CD4-positive, alpha-beta T cell treated with Interleukin-4 for 1 hour (primary cell): Measurements from ENCODE around the gene AUP1.
A peak's percentile ranks its signal among the peaks of the same experiment; 100 is the strongest.
"Not testable (repeated sequence)": the region's sequence is repeated elsewhere in the genome, so short reads cannot be mapped to it uniquely, and the experiment has no call there.

Experiments used
- DNase-seq, 2 donors: peaks; one replicate each; pipeline ENCODE4 v3.0.0-alpha.2; 2020 to 2022

AUP1 gene, protein sequence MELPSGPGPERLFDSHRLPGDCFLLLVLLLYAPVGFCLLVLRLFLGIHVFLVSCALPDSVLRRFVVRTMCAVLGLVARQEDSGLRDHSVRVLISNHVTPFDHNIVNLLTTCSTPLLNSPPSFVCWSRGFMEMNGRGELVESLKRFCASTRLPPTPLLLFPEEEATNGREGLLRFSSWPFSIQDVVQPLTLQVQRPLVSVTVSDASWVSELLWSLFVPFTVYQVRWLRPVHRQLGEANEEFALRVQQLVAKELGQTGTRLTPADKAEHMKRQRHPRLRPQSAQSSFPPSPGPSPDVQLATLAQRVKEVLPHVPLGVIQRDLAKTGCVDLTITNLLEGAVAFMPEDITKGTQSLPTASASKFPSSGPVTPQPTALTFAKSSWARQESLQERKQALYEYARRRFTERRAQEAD

DNA sequence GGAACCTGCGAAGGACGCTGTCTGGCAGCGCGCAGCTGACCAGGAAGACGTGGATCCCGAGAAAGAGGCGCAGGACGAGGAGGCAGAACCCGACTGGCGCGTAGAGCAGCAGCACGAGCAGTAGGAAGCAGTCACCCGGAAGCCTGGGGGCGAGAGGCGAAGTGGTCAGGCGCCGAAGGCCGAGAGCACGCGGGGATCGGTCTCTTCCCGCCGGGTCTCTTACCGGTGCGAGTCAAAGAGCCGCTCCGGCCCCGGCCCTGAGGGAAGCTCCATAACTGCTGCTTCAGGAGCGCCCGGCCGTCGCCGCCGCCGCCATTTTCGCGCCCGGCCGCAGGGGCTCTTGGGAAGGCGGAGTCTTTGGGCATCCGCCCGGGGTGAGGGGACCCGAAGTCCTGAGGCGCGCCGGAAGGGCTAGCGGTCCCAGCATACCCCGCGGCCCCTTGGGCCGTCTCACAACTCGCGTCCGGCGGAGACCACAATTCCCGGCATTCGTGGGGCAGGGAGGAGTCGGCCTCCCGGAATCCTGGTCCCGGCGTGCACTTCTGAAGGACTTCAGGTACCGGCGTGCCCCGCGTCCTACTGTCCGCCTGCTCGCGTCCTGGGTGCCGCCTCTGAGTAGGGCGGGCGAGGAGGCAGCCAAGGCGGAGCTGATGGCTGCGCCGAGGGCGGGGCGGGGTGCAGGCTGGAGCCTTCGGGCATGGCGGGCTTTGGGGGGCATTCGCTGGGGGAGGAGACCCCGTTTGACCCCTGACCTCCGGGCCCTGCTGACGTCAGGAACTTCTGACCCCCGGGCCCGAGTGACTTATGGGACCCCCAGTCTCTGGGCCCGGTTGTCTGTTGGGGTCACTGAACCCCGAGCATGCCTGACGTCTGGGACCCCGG, at the start of gene AUP1, which contains the start of gene HTRA2:
Gene AUP1, minus strand, starts transcription at position 350 of the 882 bp plus-strand sequence. Its CDS starts 77 bp downstream, at position 273.
Gene HTRA2, plus strand, starts transcription at position 577 of the 882 bp plus-strand sequence. Its CDS starts 74 bp downstream, at position 651.
- DNase-seq: peak; percentile 90 to 95

- no peak for DNase-seq
These were observed 48.9 kb upstream of the AUP1 start for GRCh38 chr2:74578408-74578807.

GRCh38 chr2:74577448-74577847, 47.9 kb upstream of the AUP1 start:
- no peak for DNase-seq

DNA sequence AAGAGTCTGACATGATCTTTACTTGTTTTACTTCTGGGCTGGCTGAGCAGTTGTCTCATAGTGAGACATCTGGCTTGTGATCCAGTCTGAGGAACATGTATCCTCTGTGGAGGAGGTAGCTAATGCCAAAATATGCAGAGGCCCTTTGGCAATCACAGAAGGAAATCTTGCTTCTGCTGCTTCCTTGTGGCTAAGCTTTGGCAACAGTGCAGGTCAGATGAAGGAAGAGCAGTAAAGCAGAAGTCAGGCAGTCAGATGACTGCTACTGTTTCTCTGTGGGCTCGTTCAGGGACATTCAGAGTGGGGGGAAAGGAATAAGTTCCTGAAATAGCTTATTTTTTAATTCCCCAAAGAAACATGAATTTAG, 47.3 kb upstream of the AUP1 start:
- no peak for DNase-seq

DNA sequence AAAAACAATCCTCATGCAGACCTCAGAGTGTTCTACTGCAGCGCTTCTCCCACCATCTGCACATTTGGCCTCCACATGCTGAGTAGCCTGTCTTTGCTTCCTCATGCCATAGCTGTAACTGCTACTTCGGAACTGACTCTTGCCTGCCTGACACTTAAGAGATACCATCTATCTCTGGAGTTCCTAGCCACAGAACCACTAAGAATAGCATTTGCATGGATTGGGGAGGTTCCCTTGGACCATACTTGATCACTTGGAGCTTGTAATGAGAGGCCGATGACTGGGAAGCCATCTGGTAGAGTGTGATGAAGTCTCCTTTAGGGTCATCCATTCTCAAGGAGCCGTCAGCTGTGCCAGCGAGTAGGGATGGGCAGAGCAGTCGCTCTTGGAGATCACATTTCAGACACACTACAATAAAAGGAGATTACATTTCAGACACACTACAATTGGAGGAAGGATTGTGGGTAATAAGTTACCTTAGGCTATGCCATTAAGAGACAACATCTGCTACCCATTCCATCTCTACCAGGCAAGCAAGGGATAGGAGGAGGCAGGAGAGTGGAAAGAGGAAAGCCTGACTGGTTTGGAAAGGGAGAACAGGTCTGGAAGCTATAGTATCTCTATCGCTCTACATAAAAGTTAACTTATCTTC, 46.8 kb upstream of the AUP1 start:
- DNase-seq: no peak

GRCh38 chr2:74575320-74575719, 45.8 kb upstream of the AUP1 start:
- DNase-seq: no peak

- DNase-seq: peak; percentile 40 to 48
These were observed 44.4 kb upstream of the AUP1 start for GRCh38 chr2:74573747-74574562.

GRCh38 chr2:74572178-74572925, 42.8 kb upstream of the AUP1 start:
- no peak for DNase-seq

GRCh38 chr2:74571058-74571457, 41.6 kb upstream of the AUP1 start:
- no peak for DNase-seq

DNA sequence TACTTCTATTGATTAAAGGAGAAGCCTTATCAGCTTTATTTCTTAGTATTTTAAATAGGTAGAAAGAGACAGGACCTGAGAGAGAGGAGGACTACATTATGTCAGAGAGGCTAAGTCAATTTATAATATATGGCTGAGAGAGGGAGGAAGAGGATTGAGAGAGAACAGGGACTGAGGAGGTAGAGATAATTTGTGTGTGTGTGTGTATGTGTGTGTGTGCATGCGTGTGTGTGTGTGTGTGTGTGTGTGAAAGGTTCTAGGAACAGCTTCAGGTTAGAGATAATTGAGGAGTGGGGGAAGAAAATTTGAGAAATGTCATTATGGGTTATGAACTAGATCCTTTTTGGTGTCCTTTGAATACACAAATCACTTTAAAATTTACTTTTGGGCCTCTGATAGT, 40.2 kb upstream of the AUP1 start:
- DNase-seq: no peak

- DNase-seq: no peak
These were observed 38.4 kb upstream of the AUP1 start for GRCh38 chr2:74567881-74568280.

DNA sequence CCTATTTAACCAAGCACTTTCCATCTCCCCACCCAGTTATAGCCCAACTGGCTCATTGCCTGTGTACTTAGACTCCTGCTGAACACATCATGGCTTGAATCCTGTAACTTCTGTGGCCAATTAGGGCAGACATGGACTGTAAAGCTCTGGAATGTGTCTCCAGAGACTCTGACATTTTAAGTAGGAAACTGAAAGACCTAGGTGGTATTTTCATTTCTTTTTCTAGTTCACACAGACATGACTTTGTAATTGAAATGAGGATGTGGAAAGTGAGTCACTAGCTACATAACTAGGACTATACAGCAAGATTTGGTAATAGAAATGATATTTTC, 37.2 kb upstream of the AUP1 start:
- no peak for DNase-seq

GRCh38 chr2:74566076-74566753, 36.7 kb upstream of the AUP1 start:
- no peak for DNase-seq

DNA sequence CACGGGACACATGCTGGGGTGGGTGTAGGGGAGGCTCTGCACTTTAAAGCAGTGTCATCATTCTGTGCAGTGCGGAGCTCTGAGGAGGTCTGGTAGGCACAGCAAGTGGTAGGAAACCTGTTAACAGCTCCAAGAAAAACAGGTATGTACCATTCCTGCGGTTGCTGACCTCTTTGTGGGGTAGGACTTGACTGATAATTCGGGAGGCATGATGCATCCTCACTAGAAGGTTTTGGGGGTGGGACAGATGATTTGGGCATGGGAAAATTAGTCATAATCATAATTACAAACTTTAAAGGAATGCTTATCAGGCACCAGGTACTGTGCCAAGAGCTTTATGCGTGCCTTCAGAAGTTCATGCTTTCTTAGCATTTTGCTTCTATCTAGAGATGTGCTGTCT, 34.7 kb upstream of the AUP1 start:
- no peak for DNase-seq

DNA sequence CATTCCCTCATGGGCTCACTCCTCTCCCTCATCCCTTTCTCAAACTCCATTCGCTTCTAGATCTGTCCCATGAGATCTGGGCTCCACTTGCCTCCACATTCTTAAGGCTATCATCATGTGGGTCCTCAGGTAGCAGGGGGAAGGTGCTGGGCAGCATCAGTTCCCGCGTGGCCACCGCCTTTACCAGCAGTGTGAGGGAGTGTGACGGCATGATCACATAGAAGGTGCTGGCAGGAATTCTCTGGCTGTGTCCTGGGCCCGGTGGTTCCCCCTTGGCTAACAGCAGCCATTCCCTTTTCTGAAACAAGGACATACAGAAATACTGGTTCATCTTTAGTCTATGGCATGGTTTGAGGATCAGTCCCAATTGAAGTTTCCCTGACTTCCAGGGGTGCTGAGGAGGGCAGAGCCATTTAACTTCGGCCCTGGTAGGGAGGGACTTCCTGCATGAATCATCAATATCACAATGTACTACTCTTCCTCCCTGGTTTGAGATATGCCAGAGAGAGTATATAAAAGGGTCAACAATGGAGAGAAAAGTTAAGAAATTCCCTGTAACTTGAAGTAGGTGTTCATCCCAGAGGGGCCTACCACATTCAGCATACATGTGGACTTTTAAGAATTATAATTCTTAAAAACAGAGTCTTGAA, 32.7 kb upstream of the AUP1 start:
- DNase-seq: no peak

GRCh38 chr2:74561022-74561421, 31.5 kb upstream of the AUP1 start:
- not testable (repeated sequence) for DNase-seq

DNA sequence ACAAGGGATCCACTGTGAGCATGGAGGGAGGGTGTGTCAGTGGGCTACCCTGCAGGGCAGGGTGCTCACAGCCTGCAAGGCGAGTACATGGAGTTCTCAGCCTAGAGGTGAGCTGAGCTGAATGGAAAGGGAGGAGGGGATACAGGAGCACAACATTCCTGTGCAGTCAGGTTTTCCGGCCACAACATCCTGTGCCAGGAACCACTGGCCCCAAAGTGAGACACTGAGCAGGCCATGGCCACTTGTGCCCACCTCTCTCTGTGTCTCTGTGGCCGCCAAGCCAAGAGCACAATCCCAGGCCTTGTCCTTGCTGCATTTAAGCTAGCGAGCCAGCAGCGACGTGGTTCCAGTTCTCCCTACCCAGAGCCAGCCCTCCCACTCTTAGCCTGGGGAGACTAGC, 31.1 kb upstream of the AUP1 start:
- no peak for DNase-seq

- no peak for DNase-seq
These were observed 30.4 kb upstream of the AUP1 start for GRCh38 chr2:74559912-74560311.

DNA sequence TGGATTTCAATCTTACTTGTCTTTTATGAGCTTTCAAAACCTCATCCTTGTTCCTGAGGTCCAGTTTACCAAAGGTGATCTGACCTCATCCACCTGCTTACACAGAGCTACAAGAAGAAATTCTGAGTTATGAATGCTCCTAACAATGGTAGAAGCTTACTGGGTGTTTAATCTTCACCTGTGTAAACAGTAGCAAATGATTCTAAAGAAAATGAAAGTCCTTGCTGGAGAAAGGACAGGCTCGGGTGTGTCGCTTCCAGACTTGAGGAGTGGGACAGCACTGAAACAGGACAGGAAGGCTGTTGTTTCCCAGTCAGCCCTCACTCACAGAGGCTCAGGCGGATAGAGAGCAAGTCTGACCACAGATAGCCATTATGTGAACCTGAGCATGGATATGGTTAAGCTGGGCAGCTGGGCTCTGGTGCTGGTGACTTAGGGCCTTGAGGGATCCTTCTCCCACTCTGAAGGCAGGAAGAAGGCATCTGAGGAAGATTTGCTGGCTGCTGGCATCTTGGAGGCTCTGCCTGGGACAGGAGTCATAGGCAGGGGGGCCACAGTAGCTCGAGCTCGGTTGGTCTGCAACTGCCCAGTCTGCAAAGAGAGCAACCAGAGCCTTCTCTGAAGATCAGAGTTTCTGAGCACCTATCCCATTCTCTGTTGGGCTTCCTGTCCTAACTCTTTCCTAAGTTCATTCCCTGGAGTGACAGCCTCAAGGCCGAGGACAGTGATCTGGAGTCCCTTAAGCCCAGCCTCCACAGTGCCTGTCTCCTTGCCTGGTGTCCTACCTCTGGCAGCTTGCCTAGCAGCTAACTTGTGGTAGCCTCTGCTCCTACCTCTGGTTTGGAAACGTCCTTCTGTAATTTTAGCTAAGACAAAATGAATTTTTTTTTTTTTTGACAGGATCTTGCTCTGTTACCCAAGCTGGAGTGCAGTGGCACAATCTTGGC, 29.1 kb upstream of the AUP1 start:
- no peak for DNase-seq
